ENCODE results near the gene TJP2.

The TJP2 gene

GRCh38 chr9:69279733-69280132 lies 105.7 kb downstream of the TJP2 start:
- no peaks in the 10 kb centered on the region for H3F3A ChIP-seq (ENCODE audit: insufficient read depth, low read length)
- no peaks in the 10 kb centered on the region for H4K20me1 ChIP-seq (ENCODE audit: insufficient read depth, low read length)
- no peaks in the 10 kb centered on the region for H3K79me2 ChIP-seq (ENCODE audit: insufficient read depth, low read length)
- no peak overlapping the region for H3K9ac ChIP-seq (ENCODE audit: low read length)
- no peaks in the 10 kb centered on the region; the same call in 1 of the 2 replicates for H3K36me3 ChIP-seq (ENCODE audit: insufficient read depth, low read length)
- no peak overlapping the region for H3K4me2 ChIP-seq (ENCODE audit: low read length)
- TF ChIP-seq, protein P1, sequence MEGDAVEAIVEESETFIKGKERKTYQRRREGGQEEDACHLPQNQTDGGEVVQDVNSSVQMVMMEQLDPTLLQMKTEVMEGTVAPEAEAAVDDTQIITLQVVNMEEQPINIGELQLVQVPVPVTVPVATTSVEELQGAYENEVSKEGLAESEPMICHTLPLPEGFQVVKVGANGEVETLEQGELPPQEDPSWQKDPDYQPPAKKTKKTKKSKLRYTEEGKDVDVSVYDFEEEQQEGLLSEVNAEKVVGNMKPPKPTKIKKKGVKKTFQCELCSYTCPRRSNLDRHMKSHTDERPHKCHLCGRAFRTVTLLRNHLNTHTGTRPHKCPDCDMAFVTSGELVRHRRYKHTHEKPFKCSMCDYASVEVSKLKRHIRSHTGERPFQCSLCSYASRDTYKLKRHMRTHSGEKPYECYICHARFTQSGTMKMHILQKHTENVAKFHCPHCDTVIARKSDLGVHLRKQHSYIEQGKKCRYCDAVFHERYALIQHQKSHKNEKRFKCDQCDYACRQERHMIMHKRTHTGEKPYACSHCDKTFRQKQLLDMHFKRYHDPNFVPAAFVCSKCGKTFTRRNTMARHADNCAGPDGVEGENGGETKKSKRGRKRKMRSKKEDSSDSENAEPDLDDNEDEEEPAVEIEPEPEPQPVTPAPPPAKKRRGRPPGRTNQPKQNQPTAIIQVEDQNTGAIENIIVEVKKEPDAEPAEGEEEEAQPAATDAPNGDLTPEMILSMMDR (IDR thresholded peaks at IDR 0.05; ENCODE audit: low read length), result no peak
- no peak for TF ChIP-seq EZH2 (IDR thresholded peaks at IDR 0.05; ENCODE audit: borderline replicate concordance, low read length)
- H3K9me3 ChIP-seq (ENCODE audit: low read length), result 0 out of 2 replicates have a peak, but pooled peaks cover 3% of the 10 kb centered on the region
- no peaks in the 10 kb centered on the region for H3K4me1 ChIP-seq (ENCODE audit: insufficient read depth, low read length, severe bottlenecking)
- no peaks in the 10 kb centered on the region for H3K9me2 ChIP-seq (ENCODE audit: low read depth, low read length)
- H3K4me3 ChIP-seq (ENCODE audit: low read depth, low read length, poor library complexity, severe bottlenecking), result no peak overlapping the region
- H2AFZ ChIP-seq (ENCODE audit: low read length), result no peak overlapping the region
- H3K27me3 ChIP-seq (ENCODE audit: insufficient read depth, low read length), result no peaks in the 10 kb centered on the region
- H3K27ac ChIP-seq (ENCODE audit: low read depth, low read length, poor library complexity, severe bottlenecking), result no peak overlapping the region

DNA sequence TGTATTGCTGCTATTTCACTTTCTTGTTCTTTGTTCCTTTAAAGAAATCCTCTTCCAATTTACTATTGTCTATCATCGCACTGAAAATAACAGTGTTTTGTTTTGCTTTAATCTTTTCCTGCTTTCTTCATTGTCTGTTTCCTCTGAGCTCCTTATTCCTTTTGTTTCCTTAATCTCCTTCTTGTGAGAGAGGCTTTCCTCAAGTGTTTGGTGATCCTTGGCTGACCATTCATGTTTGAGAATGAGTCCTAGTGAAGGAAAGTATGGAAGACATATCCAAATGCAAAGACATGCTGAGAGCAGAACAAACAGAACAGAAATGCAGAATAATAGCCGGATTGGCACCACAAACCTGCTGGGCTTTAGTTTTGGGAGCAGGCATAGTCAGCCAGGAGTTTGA lies 108.9 kb downstream of the TJP2 start:
- H3F3A ChIP-seq (ENCODE audit: insufficient read depth, low read length), result no peaks in the 10 kb centered on the region
- H3K79me2 ChIP-seq (ENCODE audit: insufficient read depth, low read length), result no peaks in the 10 kb centered on the region
- H3K36me3 ChIP-seq (ENCODE audit: insufficient read depth, low read length), result no peaks in the 10 kb centered on the region; the same call in 1 of the 2 replicates
- H3K4me1 ChIP-seq (ENCODE audit: insufficient read depth, low read length, severe bottlenecking), result no peaks in the 10 kb centered on the region
- H3K27ac ChIP-seq (ENCODE audit: low read depth, low read length, poor library complexity, severe bottlenecking), result no peak overlapping the region
- no peak overlapping the region for H2AFZ ChIP-seq (ENCODE audit: low read length)
- no peaks in the 10 kb centered on the region for H3K9me2 ChIP-seq (ENCODE audit: low read depth, low read length)
- no peak overlapping the region for H3K4me3 ChIP-seq (ENCODE audit: low read depth, low read length, poor library complexity, severe bottlenecking)
- TF ChIP-seq, protein P1 (IDR thresholded peaks at IDR 0.05; ENCODE audit: low read length), result no peak
- no peak for TF ChIP-seq EZH2 (IDR thresholded peaks at IDR 0.05; ENCODE audit: borderline replicate concordance, low read length)
- no peak overlapping the region for H3K4me2 ChIP-seq (ENCODE audit: low read length)
- H3K9ac ChIP-seq (ENCODE audit: low read length), result no peak overlapping the region
- no peaks in the 10 kb centered on the region for H3K27me3 ChIP-seq (ENCODE audit: insufficient read depth, low read length)
- no peaks in the 10 kb centered on the region for H4K20me1 ChIP-seq (ENCODE audit: insufficient read depth, low read length)
- H3K9me3 ChIP-seq (ENCODE audit: low read length), result 0 out of 2 replicates have a peak, but pooled peaks cover 3% of the 10 kb centered on the region

DNA sequence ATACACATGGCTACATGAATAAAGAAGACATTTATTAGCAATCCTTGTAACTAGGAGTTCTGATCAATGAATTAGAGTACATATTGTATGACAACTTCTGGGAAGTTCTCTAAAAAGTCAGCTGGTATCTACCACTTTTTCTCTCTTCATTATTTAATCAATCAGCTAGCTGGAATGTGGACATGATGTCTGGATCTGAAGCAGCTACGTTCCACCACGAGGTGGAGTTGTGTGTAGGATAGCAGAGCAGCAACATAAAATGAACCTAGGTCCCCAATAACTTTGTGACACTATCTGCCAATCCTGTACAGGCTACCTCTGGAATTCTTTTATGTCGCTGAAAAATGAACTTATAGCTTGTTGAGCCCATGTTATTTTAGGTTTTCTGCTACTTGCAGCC lies 118.0 kb downstream of the TJP2 start:
- Histone ChIP-seq H3K4me3 (ENCODE audit: low read depth, low read length, poor library complexity, severe bottlenecking) (no peak overlapping the region), H3K27ac (ENCODE audit: low read depth, low read length, poor library complexity, severe bottlenecking) (no peak overlapping the region), H3F3A (ENCODE audit: insufficient read depth, low read length) (no peaks in the 10 kb centered on the region), H2AFZ (ENCODE audit: low read length) (no peak overlapping the region), H3K36me3 (ENCODE audit: insufficient read depth, low read length) (no peaks in the 10 kb centered on the region), H3K9me2 (ENCODE audit: low read depth, low read length) (no peaks in the 10 kb centered on the region), H3K9ac (ENCODE audit: low read length) (no peak overlapping the region), H3K4me2 (ENCODE audit: low read length) (no peak overlapping the region), H3K27me3 (ENCODE audit: insufficient read depth, low read length) (no peaks in the 10 kb centered on the region), H3K9me3 (ENCODE audit: low read length) (no peaks in the 10 kb centered on the region), H3K4me1 (ENCODE audit: insufficient read depth, low read length, severe bottlenecking) (no peaks in the 10 kb centered on the region), H3K79me2 (ENCODE audit: insufficient read depth, low read length) (no peaks in the 10 kb centered on the region), H4K20me1 (ENCODE audit: insufficient read depth, low read length) (no peaks in the 10 kb centered on the region)
- TF ChIP-seq EZH2 (IDR thresholded peaks at IDR 0.05; ENCODE audit: borderline replicate concordance, low read length), result no peak
- TF ChIP-seq, protein P1 (IDR thresholded peaks at IDR 0.05; ENCODE audit: low read length), result no peak; the same call in 1 of the 2 replicates
